Transverse colon (tissue), 4 donors: Measurements from ENCODE around the gene USF1. TPM values are rescaled to one million over a fixed set of nuclear protein-coding genes. Genes with fewer than 3 reads are reported as not detected.
"Not testable (repeated sequence)": the region's sequence is repeated elsewhere in the genome, so short reads cannot be mapped to it uniquely, and the experiment has no call there.

Experiments
- DNase-seq: peaks from one replicate; pipeline ENCODE4 v3.0.0-alpha.2; 2019
- H3K27ac ChIP-seq, 4 donors: fragments of 200-600 bp; sonication (generic); 2 replicates each; pipeline ENCODE4 v1.5.1; 2016 to 2018; ENCODE audit warnings: inconsistent platforms in 4 of 4
- H3K27me3 ChIP-seq: fragments of 200-600 bp; sonication (generic); 2 replicates; pipeline ENCODE4 v1.5.1; 2017; ENCODE audit warnings: inconsistent platforms
- H3K36me3 ChIP-seq, 4 donors: fragments of 200-600 bp; sonication (generic); 2 replicates each; pipeline ENCODE4 v1.5.1; 2017 to 2019; ENCODE audit warnings: inconsistent platforms in 4 of 4
- H3K4me1 ChIP-seq, 4 donors: fragments of 200-600 bp; sonication (generic); 2 replicates each; pipeline ENCODE4 v1.5.1; 2017 to 2020; ENCODE audit warnings: inconsistent platforms in 4 of 4
- H3K4me3 ChIP-seq, 4 donors: fragments of 200-600 bp; sonication (generic); 1 replicate in 1 of 4; 2 replicates in 3 of 4; pipeline versions ENCODE4 v1.5.1 to v1.6.1; 2017 to 2019; ENCODE audit warnings: inconsistent platforms in 4 of 4
- H3K9me3 ChIP-seq, 2 donors: fragments of 200-600 bp; sonication (generic); 2 replicates each; pipeline ENCODE4 v1.5.1; 2017 to 2019; ENCODE audit warnings: inconsistent platforms in 2 of 2
- CTCF ChIP-seq, 5 experiments: fragments of 200-600 bp in 3 of 5; fragments of 450-650 bp in 2 of 5; sonication (generic) in 3 of 5; IDR thresholded peaks; 1 replicate in 2 of 5; 2 replicates in 3 of 5; pipeline ENCODE4 v1.5.1; 2016 to 2017; ENCODE audit warnings: antibody characterized with exemption in 5 of 5, inconsistent platforms in 3 of 5, mild to moderate bottlenecking in 2 of 5, moderate library complexity in 1 of 5
- EP300 ChIP-seq: sonication (generic); formaldehyde crosslinking; IDR thresholded peaks from one replicate; pipeline ENCODE4 v1.6.1; 2017; ENCODE audit warnings: antibody characterized with exemption, low read depth
- POLR2A ChIP-seq: fragments of 450-650 bp; IDR thresholded peaks from one replicate; pipeline ENCODE4 v1.6.1; 2016; ENCODE audit warnings: antibody characterized with exemption, mild to moderate bottlenecking, moderate library complexity
- POLR2AphosphoS5 ChIP-seq, 3 donors: sonication (generic); formaldehyde crosslinking; IDR thresholded peaks; one replicate each; pipeline ENCODE4 v1.6.1; 2016; ENCODE audit warnings: antibody characterized with exemption in 3 of 3
- WGBS, 2 donors: methylation state at CpG; one replicate each; pipeline ENCODE4 v1.1.5; 2018; ENCODE audit warnings: low coverage in 1 of 2; 5-methylcytosine and 5-hydroxymethylcytosine counted together
- in situ Hi-C, 4 donors: fragments of 200-750 bp; cut with MboI; loops; one replicate each; pipeline versions ENCODE4 v1.15.0 to v1.15.1; 2017; ENCODE audit warnings: low sequenced_read_pairs in 3 of 4, low pct_ligation_motif_present in 1 of 4, low pct_unique_long_range_greater_than_20kb in 1 of 4
- intact Hi-C: fragments of 100-400 bp; cut with DNase I; formaldehyde crosslinking; loops from one replicate; pipeline ENCODE4 v1.15.1; 2023; ENCODE audit warnings: low total_unique reads
- total RNA-seq, 4 donors: library from RNA; depleted of rRNA; stranded (reverse); fragments of >200 nt; gene quantifications; one replicate each; pipeline ENCODE4 v1.1.0, GENCODE V29; 2016

The USF1 gene
- total RNA-seq, 4 donors from 2014 or later, result 34.4 to 78.2 (median 64.9) TPM

DNA sequence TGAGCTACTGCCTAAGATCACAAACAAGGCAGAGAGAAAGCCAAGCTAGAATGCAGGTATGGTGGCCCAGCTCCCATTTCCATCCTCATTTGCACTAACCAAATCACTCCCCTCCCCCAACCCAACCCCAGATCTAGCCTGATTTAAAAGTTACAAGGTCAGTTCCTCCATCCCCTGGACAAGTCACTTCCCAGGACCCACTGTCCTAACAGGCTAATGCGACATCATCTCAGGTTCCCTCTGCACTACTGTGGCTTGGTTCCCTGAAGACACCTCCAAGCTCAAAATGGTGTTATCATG lies 27.2 kb downstream of the USF1 start:
- WGBS, 2 donors, result 83% methylated on average over 1 of the region's 1 CpG; no CpG with 5 or more reads in 1 of the 2 donors
- Histone ChIP-seq H3K9me3 (no peaks in the 10 kb centered on the region), H3K36me3 (no peaks in the 10 kb centered on the region), H3K4me3 (no peak overlapping the region), H3K4me1 (peaks cover 8 to 51% (median 36%) of the 10 kb centered on the region in 4 donors), H3K27ac (peak overlapping the region; percentile 82 to 90 (median 90)), H3K27me3 (no peaks in the 10 kb centered on the region)
- in situ Hi-C loops (no loop called here), intact Hi-C loops (no loop called here)
- TF ChIP-seq POLR2AphosphoS5 (IDR thresholded peaks at IDR 0.05) (no peak), POLR2A (no peak), CTCF (IDR thresholded peaks at IDR 0.05) (no peak), EP300 (no peak)
- DNase-seq, result no peak

DNA sequence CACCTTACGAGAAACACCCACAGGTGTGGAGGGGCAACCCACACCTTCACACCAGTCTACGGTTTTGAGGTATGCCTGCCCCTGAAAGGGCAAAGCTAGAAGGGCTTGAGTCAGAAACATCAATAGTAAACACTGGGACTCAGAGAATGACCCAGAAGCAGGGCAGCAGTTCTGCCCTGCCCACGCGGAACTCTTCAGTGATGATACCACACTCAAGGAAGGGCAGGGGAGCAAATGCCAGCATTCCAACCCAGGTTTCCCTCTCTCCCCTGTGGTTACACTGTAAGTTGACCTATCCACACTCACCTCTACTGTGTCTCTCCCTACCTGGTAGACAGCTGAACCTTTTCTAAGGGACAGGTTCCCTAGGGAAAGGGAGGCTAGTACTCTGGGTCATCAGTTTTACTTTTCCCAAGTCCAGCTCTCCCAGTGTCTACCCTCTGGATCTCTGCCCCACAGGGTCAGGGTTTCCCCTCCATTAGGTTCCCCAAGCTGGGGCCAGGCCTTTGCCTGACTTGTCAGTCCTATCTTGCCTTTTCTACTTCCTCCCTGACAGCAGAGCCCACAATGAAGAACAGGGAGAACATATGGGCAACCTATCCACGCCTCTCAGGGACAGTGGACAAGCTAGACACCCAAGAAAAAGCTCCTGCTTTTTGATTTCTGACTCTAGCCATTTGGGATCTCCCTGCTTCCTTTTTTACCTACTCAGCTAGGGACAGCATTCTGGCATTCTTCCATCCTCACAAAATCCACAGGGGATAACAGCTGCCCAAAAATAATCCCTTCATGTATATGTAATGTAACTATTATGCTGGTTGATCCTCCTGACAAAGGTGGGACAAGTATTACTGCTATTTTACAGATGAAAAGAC lies 27.8 kb downstream of the USF1 start:
- no peaks in the 10 kb centered on the region for H3K9me3 ChIP-seq
- no peak for DNase-seq
- peak overlapping the region; percentile 37 to 90 (median 86) for H3K27ac ChIP-seq
- 85 to 100% methylated on average over 2 to 5 of the region's 5 CpGs for WGBS, 2 donors
- intact Hi-C loops, result no loop called here
- H3K4me3 ChIP-seq, result no peak overlapping the region
- no peaks in the 10 kb centered on the region for H3K36me3 ChIP-seq
- H3K27me3 ChIP-seq, result no peaks in the 10 kb centered on the region
- no peak for TF ChIP-seq POLR2AphosphoS5 (IDR thresholded peaks at IDR 0.05)
- no peak for TF ChIP-seq EP300
- TF ChIP-seq CTCF (IDR thresholded peaks at IDR 0.05), result no peak
- no peak for TF ChIP-seq POLR2A
- in situ Hi-C loops, result no loop called here
- H3K4me1 ChIP-seq, result peaks cover 13 to 57% (median 42%) of the 10 kb centered on the region in 4 donors

GRCh38 chr1:161017181-161017580 lies 28.6 kb downstream of the USF1 start:
- intact Hi-C loops, H3K27me3 ChIP-seq, H3K36me3 ChIP-seq, DNase-seq, H3K9me3 ChIP-seq, H3K4me3 ChIP-seq, in situ Hi-C loops: not testable (repeated sequence)
- H3K27ac ChIP-seq, result peak overlapping the region in 1 of 4 donors; percentile 89
- H3K4me1 ChIP-seq, result peaks cover 18 to 63% (median 44%) of the 10 kb centered on the region in 4 donors
- WGBS, 2 donors, result 79 to 93% methylated on average over 5 to 7 of the region's 7 CpGs

- H3K36me3 ChIP-seq, H3K4me3 ChIP-seq, H3K27me3 ChIP-seq, in situ Hi-C loops, DNase-seq, intact Hi-C loops, H3K9me3 ChIP-seq: not testable (repeated sequence)
- Histone ChIP-seq H3K27ac (peak overlapping the region in 3 of 4 donors; percentile 31 to 92 (median 89)), H3K4me1 (peaks cover 18 to 59% (median 42%) of the 10 kb centered on the region in 4 donors)
- 45% methylated on average over 1 of the region's 1 CpG; no CpG with 5 or more reads in 1 of the 2 donors for WGBS, 2 donors
Observed at GRCh38 chr1:161016683-161017082, 29.1 kb downstream of the USF1 start.

DNA sequence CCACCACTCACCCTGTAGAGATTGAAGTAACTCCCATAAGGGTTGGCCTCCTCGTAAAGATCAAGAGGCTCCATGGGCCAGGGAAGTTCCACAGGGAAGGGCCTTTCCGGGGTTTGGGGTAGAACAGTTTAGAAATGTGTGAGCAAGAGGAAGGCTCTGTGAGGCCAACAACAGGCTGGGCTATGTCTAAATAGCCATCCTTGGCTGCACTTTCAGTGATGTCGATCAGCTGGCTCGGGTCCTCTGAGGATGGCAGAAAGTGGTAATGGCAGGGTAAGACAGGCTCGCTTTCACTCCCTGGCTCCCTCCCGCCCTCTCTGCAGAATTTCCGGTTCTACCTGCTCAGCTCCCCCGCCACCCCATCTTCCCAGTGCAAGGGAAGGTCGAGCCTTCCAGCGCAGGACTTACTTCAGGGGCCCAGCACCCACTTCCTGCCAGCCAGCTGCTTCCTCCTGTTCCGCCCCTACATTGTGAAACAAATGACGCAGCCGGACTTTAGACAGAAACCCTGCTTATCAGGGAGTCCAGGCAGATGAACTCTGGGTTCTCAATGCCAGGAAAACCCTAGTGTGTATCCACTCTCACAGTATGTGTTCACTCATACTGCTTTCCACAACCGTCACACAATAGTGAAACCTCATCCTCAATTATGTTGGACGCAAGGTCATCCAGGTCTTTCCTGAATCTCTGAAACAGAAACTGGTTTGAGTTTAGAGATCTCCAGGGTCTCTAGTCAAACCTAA lies 32.1 kb downstream of the USF1 start:
- TF ChIP-seq POLR2A, result peak; percentile 64
- TF ChIP-seq POLR2AphosphoS5 (IDR thresholded peaks at IDR 0.05), result peak; percentile 67 to 92 (median 87)
- peak; percentile 71 for TF ChIP-seq EP300
- no peak for TF ChIP-seq CTCF (IDR thresholded peaks at IDR 0.05)
- no peaks in the 10 kb centered on the region for H3K9me3 ChIP-seq
- intact Hi-C loops, result no loop called here
- no peaks in the 10 kb centered on the region for H3K36me3 ChIP-seq
- peaks cover 18 to 42% (median 26%) of the 10 kb centered on the region in 4 donors for H3K4me1 ChIP-seq
- H3K27ac ChIP-seq, result peak overlapping the region; percentile 86 to 92 (median 90)
- in situ Hi-C loops, result no loop called here
- DNase-seq, result peak; percentile 93
- no peaks in the 10 kb centered on the region for H3K27me3 ChIP-seq
- peak overlapping the region in 2 of 4 donors; percentile 1 to 28 for H3K4me3 ChIP-seq
- WGBS, 2 donors, result 16 to 31% methylated on average over 2 to 15 of the region's 15 CpGs
